HG02798 (cell line): ENCODE results near the gene NRIP2.

Experiments
- ATAC-seq: cut with Tn5 transposase; IDR thresholded peaks from one replicate; pipeline ENCODE4 v1.9.1; 2021; ENCODE audit warnings: mild to moderate bottlenecking; ENCODE audit not compliant: unreplicated experiment, poor library complexity

Gene NRIP2

GRCh38 chr12:2851931-2852330 is 17.1 kb upstream of the NRIP2 start:
- ATAC-seq: no peak

GRCh38 chr12:2845280-2845679 is 10.4 kb upstream of the NRIP2 start:
- no peak for ATAC-seq

- no peak for ATAC-seq
These were observed 10.0 kb upstream of the NRIP2 start for GRCh38 chr12:2844786-2845185.

GRCh38 chr12:2842948-2843347 is 8.1 kb upstream of the NRIP2 start:
- no peak for ATAC-seq

GRCh38 chr12:2841056-2841650 is 6.3 kb upstream of the NRIP2 start:
- ATAC-seq: no peak

- no peak for ATAC-seq
These were observed 1.7 kb upstream of the NRIP2 start for GRCh38 chr12:2836574-2836973.

- ATAC-seq: no peak
These were observed 1.0 kb upstream of the NRIP2 start for GRCh38 chr12:2835691-2836403.

- no peak for ATAC-seq
These were observed 1.0 kb downstream of the NRIP2 start for GRCh38 chr12:2833810-2834209.

- no peak for ATAC-seq
These were observed 1.5 kb downstream of the NRIP2 start for GRCh38 chr12:2833327-2833726.

- ATAC-seq: no peak
These were observed 2.2 kb downstream of the NRIP2 start for GRCh38 chr12:2832550-2833127.

GRCh38 chr12:2829275-2829674 is 5.6 kb downstream of the NRIP2 start:
- no peak for ATAC-seq

- no peak for ATAC-seq
These were observed 7.9 kb downstream of the NRIP2 start for GRCh38 chr12:2826721-2827515.

- ATAC-seq: no peak
These were observed 8.8 kb downstream of the NRIP2 start for GRCh38 chr12:2826036-2826435.

GRCh38 chr12:2825132-2825531 is 9.7 kb downstream of the NRIP2 start:
- no peak for ATAC-seq

GRCh38 chr12:2824541-2824940 is 10.3 kb downstream of the NRIP2 start:
- no peak for ATAC-seq

- ATAC-seq: no peak
These were observed 11.4 kb downstream of the NRIP2 start for GRCh38 chr12:2823483-2823882.

GRCh38 chr12:2820432-2820831 is 14.4 kb downstream of the NRIP2 start:
- ATAC-seq: no peak

GRCh38 chr12:2819810-2820209 is 15.0 kb downstream of the NRIP2 start:
- no peak for ATAC-seq

GRCh38 chr12:2813214-2814185 is 21.3 kb downstream of the NRIP2 start:
- peak; percentile 28 for ATAC-seq
